Endodermal cell (in vitro differentiated cells): Measurements from ENCODE around the gene BOC. TPM values are rescaled to one million over a fixed set of nuclear protein-coding genes. Genes with fewer than 3 reads are reported as not detected.

Experiments
- DNase-seq: peaks from one replicate; pipeline ENCODE4 v3.0.0-alpha.2; 2017
- H3K27ac ChIP-seq: 2 replicates; pipeline ENCODE4 v1.5.1; 2013; ENCODE audit warnings: mild to moderate bottlenecking, low read depth, low read length, moderate library complexity
- H3K27me3 ChIP-seq: 2 replicates; pipeline ENCODE4 v1.6.1; 2013; ENCODE audit warnings: mild to moderate bottlenecking, low read length, moderate library complexity; ENCODE audit not compliant: insufficient read depth, control insufficient read depth, poor library complexity, severe bottlenecking
- H3K36me3 ChIP-seq: 2 replicates; pipeline ENCODE4 v1.7.0; 2013; ENCODE audit warnings: mild to moderate bottlenecking, low read length, moderate library complexity; ENCODE audit not compliant: control insufficient read depth, insufficient read depth
- H3K4me1 ChIP-seq: one replicate; pipeline ENCODE4 v1.7.0; 2013; ENCODE audit warnings: low read length; ENCODE audit not compliant: control insufficient read depth, insufficient read depth
- H3K4me3 ChIP-seq: 2 replicates; pipeline ENCODE4 v1.5.1; 2013; ENCODE audit warnings: mild to moderate bottlenecking, low read length, moderate library complexity
- H3K9ac ChIP-seq: 2 replicates; pipeline ENCODE4 v1.6.1; 2013; ENCODE audit warnings: mild to moderate bottlenecking, low read length, moderate library complexity; ENCODE audit not compliant: poor library complexity, severe bottlenecking; ENCODE audit errors: extremely low read depth
- H3K9me3 ChIP-seq: 2 replicates; pipeline ENCODE4 v1.6.1; 2013; ENCODE audit warnings: mild to moderate bottlenecking, low read length, moderate library complexity; ENCODE audit not compliant: control insufficient read depth
- H3K27ac Mint-ChIP-seq: 2 replicates; pipeline ENCODE4 v1.8.0; 2020; ENCODE audit warnings: mixed read lengths
- H3K27me3 Mint-ChIP-seq: 2 replicates; pipeline ENCODE4 v1.8.0; 2021; ENCODE audit warnings: mild to moderate bottlenecking, mixed read lengths; ENCODE audit not compliant: insufficient read depth
- H3K36me3 Mint-ChIP-seq: 2 replicates; pipeline ENCODE4 v1.8.0; 2020; ENCODE audit warnings: low read depth, mixed read lengths
- H3K4me1 Mint-ChIP-seq: 2 replicates; pipeline ENCODE4 v1.8.0; 2020; ENCODE audit warnings: mixed read lengths
- H3K4me3 Mint-ChIP-seq: 2 replicates; pipeline ENCODE4 v1.8.0; 2020; ENCODE audit warnings: mild to moderate bottlenecking, moderate library complexity, mixed read lengths
- H3K9me3 Mint-ChIP-seq: 2 replicates; pipeline ENCODE4 v1.8.0; 2020; ENCODE audit warnings: mild to moderate bottlenecking, mixed read lengths
- WGBS, 2 experiments: methylation state at CpG; one replicate each; pipeline versions ENCODE4 v1.1.5 to v1.1.7; 2013; ENCODE audit warnings: missing lambda C conversion rate in 2 of 2, mixed read lengths in 1 of 2; ENCODE audit not compliant: insufficient coverage in 1 of 2, insufficient read length in 1 of 2; 5-methylcytosine and 5-hydroxymethylcytosine counted together
- total RNA-seq, 2 donors: library from RNA; stranded (reverse); fragmentation: NEBNext Ultra II Directional in 1 of 2; extraction: Animal tissue kit (Norgen Biotek cat#: 25700) in 1 of 2; gene quantifications; 2 replicates in 1 of 2; 3 replicates in 1 of 2; pipeline ENCODE4 v1.2.1, GENCODE V29; 2021
- TF ChIP-seq, protein P1 (sequence below): fragments of 200-600 bp; sonication (generic); conservative IDR thresholded peaks from 2 replicates; pipeline ENCODE4 v1.5.0; 2021; ENCODE audit warnings: antibody characterized with exemption, mild to moderate bottlenecking

The BOC gene
- total RNA-seq, 2 donors from 2014 or later: 9.8 to 12.3 TPM

- Mint-ChIP-seq H3K9me3 (peaks cover 3% of the 10 kb centered on the region), H3K27ac (no peak overlapping the region), H3K36me3 (no peaks in the 10 kb centered on the region), H3K4me1 (no peaks in the 10 kb centered on the region), H3K4me3 (no peak overlapping the region), H3K27me3 (peaks cover 2% of the 10 kb centered on the region)
- Histone ChIP-seq H3K27ac (no peak overlapping the region), H3K4me1 (no peaks in the 10 kb centered on the region), H3K36me3 (no peaks in the 10 kb centered on the region), H3K27me3 (no peaks in the 10 kb centered on the region), H3K4me3 (no peak overlapping the region), H3K9ac (no peak overlapping the region), H3K9me3 (no peaks in the 10 kb centered on the region)
- no peak for DNase-seq
- 90 to 92% methylated on average over 12 to 13 of the region's 13 CpGs for WGBS, 2 experiments
- TF ChIP-seq, protein P1, sequence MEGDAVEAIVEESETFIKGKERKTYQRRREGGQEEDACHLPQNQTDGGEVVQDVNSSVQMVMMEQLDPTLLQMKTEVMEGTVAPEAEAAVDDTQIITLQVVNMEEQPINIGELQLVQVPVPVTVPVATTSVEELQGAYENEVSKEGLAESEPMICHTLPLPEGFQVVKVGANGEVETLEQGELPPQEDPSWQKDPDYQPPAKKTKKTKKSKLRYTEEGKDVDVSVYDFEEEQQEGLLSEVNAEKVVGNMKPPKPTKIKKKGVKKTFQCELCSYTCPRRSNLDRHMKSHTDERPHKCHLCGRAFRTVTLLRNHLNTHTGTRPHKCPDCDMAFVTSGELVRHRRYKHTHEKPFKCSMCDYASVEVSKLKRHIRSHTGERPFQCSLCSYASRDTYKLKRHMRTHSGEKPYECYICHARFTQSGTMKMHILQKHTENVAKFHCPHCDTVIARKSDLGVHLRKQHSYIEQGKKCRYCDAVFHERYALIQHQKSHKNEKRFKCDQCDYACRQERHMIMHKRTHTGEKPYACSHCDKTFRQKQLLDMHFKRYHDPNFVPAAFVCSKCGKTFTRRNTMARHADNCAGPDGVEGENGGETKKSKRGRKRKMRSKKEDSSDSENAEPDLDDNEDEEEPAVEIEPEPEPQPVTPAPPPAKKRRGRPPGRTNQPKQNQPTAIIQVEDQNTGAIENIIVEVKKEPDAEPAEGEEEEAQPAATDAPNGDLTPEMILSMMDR: no peak
Observed at GRCh38 chr3:113183748-113184661, 27.4 kb upstream of the BOC start.

DNA sequence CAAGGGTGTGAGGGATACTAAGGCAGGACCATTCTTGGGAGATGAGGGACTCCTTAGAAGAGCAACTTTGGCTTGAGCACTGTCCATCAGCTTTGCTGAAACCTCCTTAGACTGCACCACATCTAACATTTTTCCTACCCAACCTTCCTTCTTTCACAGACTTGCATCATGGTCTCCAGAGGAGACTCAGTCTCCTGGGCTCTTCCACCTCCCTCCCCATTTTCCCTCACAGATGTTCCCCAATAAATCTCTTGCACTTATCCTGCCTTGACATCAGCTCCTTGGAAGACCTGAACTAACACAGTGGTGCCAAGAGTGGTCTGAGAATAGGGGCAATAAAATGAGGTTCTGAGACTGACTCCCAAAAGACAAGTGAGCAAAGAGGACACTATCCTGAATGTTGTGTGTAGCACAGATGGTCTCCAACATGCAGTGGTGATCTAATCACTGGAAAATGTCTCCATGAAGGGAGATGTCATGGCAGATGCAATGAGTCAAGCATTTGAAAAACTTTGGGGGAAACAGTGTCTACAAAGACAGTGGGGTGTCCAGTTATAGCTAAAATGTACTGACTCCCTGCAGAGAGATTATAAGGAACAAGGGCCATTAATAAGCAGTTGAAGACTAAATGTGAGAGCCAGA is 26.0 kb upstream of the BOC start:
- DNase-seq: no peak
- H3K27me3 Mint-ChIP-seq: peaks cover 2% of the 10 kb centered on the region
- no peak overlapping the region for H3K27ac ChIP-seq
- peaks cover 7% of the 10 kb centered on the region for H3K9me3 ChIP-seq
- no peak overlapping the region for H3K27ac Mint-ChIP-seq
- H3K4me1 ChIP-seq: no peaks in the 10 kb centered on the region
- H3K9me3 Mint-ChIP-seq: peaks cover 10% of the 10 kb centered on the region
- H3K4me1 Mint-ChIP-seq: no peaks in the 10 kb centered on the region
- H3K9ac ChIP-seq: no peak overlapping the region
- no peak overlapping the region for H3K4me3 Mint-ChIP-seq
- no peaks in the 10 kb centered on the region for H3K27me3 ChIP-seq
- H3K4me3 ChIP-seq: no peak overlapping the region
- H3K36me3 ChIP-seq: no peaks in the 10 kb centered on the region
- TF ChIP-seq, protein P1: no peak
- H3K36me3 Mint-ChIP-seq: no peaks in the 10 kb centered on the region

DNA sequence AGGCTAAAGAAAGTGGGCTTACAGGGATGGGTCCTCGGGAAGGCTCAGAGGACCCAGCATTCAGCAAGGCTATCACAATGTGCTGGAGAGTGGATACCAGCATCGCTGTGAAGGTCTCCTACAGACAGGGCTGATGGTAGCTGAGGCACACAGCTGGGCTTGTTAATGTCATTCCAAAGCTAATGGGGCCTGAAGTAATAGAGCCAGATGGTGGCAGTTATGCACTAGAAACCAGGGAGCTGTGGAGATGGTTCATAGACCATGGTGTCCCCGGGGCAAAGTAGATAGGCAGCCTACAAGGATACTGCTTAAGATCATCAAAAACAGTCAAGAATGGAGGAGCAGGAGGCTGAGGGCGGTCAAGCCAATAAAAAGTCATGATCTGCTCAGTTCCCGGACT is 24.8 kb upstream of the BOC start:
- Mint-ChIP-seq H3K9me3 (peaks cover 10% of the 10 kb centered on the region), H3K4me1 (no peaks in the 10 kb centered on the region), H3K4me3 (no peak overlapping the region), H3K27ac (no peak overlapping the region), H3K27me3 (peaks cover 2% of the 10 kb centered on the region), H3K36me3 (no peaks in the 10 kb centered on the region)
- Histone ChIP-seq H3K9ac (no peak overlapping the region), H3K27ac (no peak overlapping the region), H3K4me1 (no peaks in the 10 kb centered on the region), H3K36me3 (no peaks in the 10 kb centered on the region), H3K9me3 (peaks cover 7% of the 10 kb centered on the region), H3K27me3 (no peaks in the 10 kb centered on the region), H3K4me3 (no peak overlapping the region)
- WGBS, 2 experiments: 94% methylated on average over 5 of the region's 5 CpGs
- TF ChIP-seq, protein P1: no peak
- no peak for DNase-seq
